ENCODE results near the gene MISP. TPM values are rescaled to one million over a fixed set of nuclear protein-coding genes. Genes with fewer than 3 reads are reported as not detected.

The MISP gene
- total RNA-seq, 2 donors from 2014 or later: not detected

GRCh38 chr19:813219-814151, 62.6 kb downstream of the MISP start:
- H3K27me3 Mint-ChIP-seq: no peaks in the 10 kb centered on the region
- no peak for DNase-seq
- H3K4me1 Mint-ChIP-seq: no peaks in the 10 kb centered on the region
- H3K36me3 Mint-ChIP-seq (ENCODE audit: low read depth): no peaks in the 10 kb centered on the region
- no peak for ATAC-seq
- no peaks in the 10 kb centered on the region for H3K9me3 ChIP-seq (ENCODE audit: control insufficient read depth, low read length, poor library complexity, severe bottlenecking)
- peak overlapping the region; percentile 28 for H3K4me3 Mint-ChIP-seq
- peak overlapping the region; percentile 10 for H3K27ac Mint-ChIP-seq

Other genes with a start within 250 kb of the MISP start
- gene TPGS1, start 243.6 kb upstream of the MISP start, total RNA-seq: 10 to 100 TPM; 24.3 to 24.8 TPM
- 10 to 100 TPM; 36.2 to 42.0 TPM for gene CDC34, start 219.4 kb upstream of the MISP start, total RNA-seq
- 10 to 100 TPM; 43.8 to 45.6 TPM for gene GZMM, start 207.1 kb upstream of the MISP start, total RNA-seq
- gene BSG, start 178.5 kb upstream of the MISP start, total RNA-seq: 100 to 1,000 TPM; 152 to 165 TPM
- 1 to 10 TPM; 1.1 to 3.0 TPM for gene HCN2, start 161.2 kb upstream of the MISP start, total RNA-seq
- 10 to 100 TPM; 61.3 to 64.7 TPM for gene POLRMT, start 117.6 kb upstream of the MISP start, total RNA-seq
- under 1 TPM; 0.65 to 0.68 TPM for gene FGF22, start 111.2 kb upstream of the MISP start, total RNA-seq
- 100 to 1,000 TPM; 105 to 126 TPM for gene RNF126, start 87.9 kb upstream of the MISP start, total RNA-seq
- 1 to 10 TPM; 1.3 to 2.0 TPM for gene FSTL3, start 74.7 kb upstream of the MISP start, total RNA-seq
- gene PRSS57, start 55.7 kb upstream of the MISP start, total RNA-seq: not detected
- not detected for gene PALM, start 42.2 kb upstream of the MISP start, total RNA-seq
- 100 to 1,000 TPM; 334 to 341 TPM for gene PTBP1, start 46.3 kb downstream of the MISP start, total RNA-seq
- not detected for gene PLPPR3, start 70.8 kb downstream of the MISP start, total RNA-seq
- 1 to 10 TPM in 1 of 2 donors, under 1 TPM in 1; 0.90 to 1.2 TPM for gene AZU1, start 76.7 kb downstream of the MISP start, total RNA-seq
- gene PRTN3, start 89.9 kb downstream of the MISP start, total RNA-seq: not detected
- not detected for gene ELANE, start 101.2 kb downstream of the MISP start, total RNA-seq
- 1 to 10 TPM; 1.9 to 5.3 TPM for gene CFD, start 108.6 kb downstream of the MISP start, total RNA-seq
- 10 to 100 TPM; 59.6 to 71.3 TPM for gene MED16, start 142.1 kb downstream of the MISP start, total RNA-seq
- not detected for gene RNU6-9, start 142.4 kb downstream of the MISP start, total RNA-seq
- 100 to 1,000 TPM; 233 to 243 TPM for gene R3HDM4, start 162.1 kb downstream of the MISP start, total RNA-seq
- under 1 TPM; 0.94 to 0.99 TPM for gene KISS1R, start 166.2 kb downstream of the MISP start, total RNA-seq
- gene ARID3A, start 174.9 kb downstream of the MISP start, total RNA-seq: 10 to 100 TPM in 1 of 2 donors, 1 to 10 TPM in 1; 8.1 to 11.8 TPM
- gene WDR18, start 233.2 kb downstream of the MISP start, total RNA-seq: 10 to 100 TPM; 18.2 to 42.8 TPM
- 1 to 10 TPM in 1 of 2 donors, not detected in 1; 1.8 TPM for gene GRIN3B, start 249.3 kb downstream of the MISP start, total RNA-seq